BLaER1 (cell line): ENCODE data around the gene METTL24.
"Not testable (repeated sequence)": the region's sequence is repeated elsewhere in the genome, so short reads cannot be mapped to it uniquely, and the experiment has no call there.

ENCODE experiments used
- H3K27ac ChIP-seq: shearing (Covaris generic); formaldehyde crosslinking; 2 replicates; pipeline ENCODE4 v1.8.1; 2022
- H3K27me3 ChIP-seq: shearing (Covaris generic); formaldehyde crosslinking; 2 replicates; pipeline ENCODE4 v1.8.1; 2022
- H3K36me3 ChIP-seq: shearing (Covaris generic); formaldehyde crosslinking; 2 replicates; pipeline ENCODE4 v1.8.1; 2022
- H3K4me1 ChIP-seq: shearing (Covaris generic); formaldehyde crosslinking; 2 replicates; pipeline ENCODE4 v1.8.1; 2022
- H3K4me2 ChIP-seq: shearing (Covaris generic); formaldehyde crosslinking; 2 replicates; pipeline ENCODE4 v1.8.1; 2022
- H3K4me3 ChIP-seq: shearing (Covaris generic); formaldehyde crosslinking; 2 replicates; pipeline ENCODE4 v1.8.1; 2022
- H3K9ac ChIP-seq: shearing (Covaris generic); formaldehyde crosslinking; 2 replicates; pipeline ENCODE4 v1.8.1; 2022
- H3K9me3 ChIP-seq: shearing (Covaris generic); formaldehyde crosslinking; 2 replicates; pipeline ENCODE4 v1.8.1; 2022
- H4K20me1 ChIP-seq: shearing (Covaris generic); formaldehyde crosslinking; 2 replicates; pipeline ENCODE4 v1.8.1; 2022
- Cebpa-rat ChIP-seq: shearing (Covaris generic); IDR thresholded peaks from 2 replicates; pipeline ENCODE4 v1.8.1; 2022

METTL24 gene

DNA sequence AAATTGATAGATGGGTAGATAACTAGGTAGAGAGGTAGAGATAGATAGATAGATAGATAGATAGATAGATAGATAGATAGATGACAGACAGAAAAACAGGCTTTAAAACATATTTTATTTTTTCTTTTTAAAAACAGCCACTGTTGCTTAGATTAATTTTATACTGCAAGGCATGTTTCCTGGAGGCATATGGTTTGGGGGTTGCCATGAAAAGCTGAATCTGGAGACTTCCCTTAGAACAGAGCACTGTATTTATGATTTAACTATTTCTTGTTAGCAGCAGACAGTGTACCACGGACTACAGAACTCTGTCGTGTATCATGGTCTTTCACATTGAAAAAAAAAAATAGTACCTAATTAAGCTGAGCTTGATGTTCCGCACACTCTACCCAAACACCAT, 38.8 kb downstream of the METTL24 start:
- H3K36me3 ChIP-seq, result no peaks in the 10 kb centered on the region
- H3K9me3 ChIP-seq, result no peaks in the 10 kb centered on the region
- no peak overlapping the region for H3K27ac ChIP-seq
- H3K9ac ChIP-seq, result no peak overlapping the region
- no peak for TF ChIP-seq Cebpa-rat
- H3K4me3 ChIP-seq, result no peak overlapping the region
- no peak overlapping the region for H3K4me2 ChIP-seq
- H4K20me1 ChIP-seq, result no peaks in the 10 kb centered on the region
- H3K4me1 ChIP-seq, result peaks cover 24% of the 10 kb centered on the region
- no peaks in the 10 kb centered on the region for H3K27me3 ChIP-seq

DNA sequence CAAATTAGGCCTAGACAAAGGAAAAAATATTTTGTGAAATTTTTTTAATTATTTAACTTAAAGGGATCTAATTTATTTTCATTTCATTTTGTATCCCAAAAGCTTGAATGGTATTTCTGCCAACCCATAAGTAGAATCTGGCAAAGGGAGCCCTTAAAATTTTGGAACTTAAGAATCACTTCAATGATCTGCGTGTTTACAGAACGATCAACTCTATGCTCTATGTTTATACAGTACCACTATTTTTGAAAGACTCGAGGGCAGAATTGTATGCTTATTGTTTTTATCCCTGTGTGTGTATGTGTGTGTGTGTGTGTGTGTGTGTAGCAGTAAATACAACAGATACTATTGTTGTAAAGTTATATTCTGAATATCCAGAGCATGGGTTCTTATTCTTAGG, 39.2 kb downstream of the METTL24 start:
- H3K27ac ChIP-seq, result no peak overlapping the region
- TF ChIP-seq Cebpa-rat, result no peak
- no peak overlapping the region for H3K4me2 ChIP-seq

DNA sequence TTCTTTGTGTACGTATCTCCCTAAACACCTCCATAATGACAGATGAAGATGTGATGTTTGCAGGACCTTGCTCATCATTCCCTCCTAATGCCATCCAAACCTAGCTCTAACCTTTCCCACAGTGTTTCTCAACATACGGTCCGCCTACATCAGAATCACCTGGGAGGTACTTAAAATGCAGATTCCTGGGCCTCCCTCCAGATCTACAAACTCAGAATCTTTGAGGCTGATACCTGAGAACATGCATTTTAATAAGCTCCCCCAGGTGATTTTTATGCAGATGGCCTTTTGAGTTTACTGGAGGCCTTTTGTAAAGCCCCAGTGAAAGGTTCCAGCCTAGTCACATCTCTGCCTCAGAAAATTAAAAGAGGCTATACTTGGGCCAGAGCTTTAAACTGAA, 40.5 kb downstream of the METTL24 start:
- Histone ChIP-seq H3K27me3 (no peaks in the 10 kb centered on the region), H3K4me2 (no peak overlapping the region), H3K36me3 (no peaks in the 10 kb centered on the region), H3K4me1 (peaks cover 12% of the 10 kb centered on the region), H4K20me1 (no peaks in the 10 kb centered on the region), H3K4me3 (no peak overlapping the region), H3K9me3 (no peaks in the 10 kb centered on the region), H3K9ac (no peak overlapping the region), H3K27ac (no peak overlapping the region)
- no peak for TF ChIP-seq Cebpa-rat

More for the DNA sequence above, 39.2 kb downstream of the METTL24 start:
- Histone ChIP-seq H3K36me3 (no peaks in the 10 kb centered on the region), H3K9me3 (no peaks in the 10 kb centered on the region), H3K27me3 (no peaks in the 10 kb centered on the region), H4K20me1 (no peaks in the 10 kb centered on the region), H3K4me1 (peaks cover 24% of the 10 kb centered on the region), H3K4me3 (no peak overlapping the region), H3K9ac (no peak overlapping the region)

DNA sequence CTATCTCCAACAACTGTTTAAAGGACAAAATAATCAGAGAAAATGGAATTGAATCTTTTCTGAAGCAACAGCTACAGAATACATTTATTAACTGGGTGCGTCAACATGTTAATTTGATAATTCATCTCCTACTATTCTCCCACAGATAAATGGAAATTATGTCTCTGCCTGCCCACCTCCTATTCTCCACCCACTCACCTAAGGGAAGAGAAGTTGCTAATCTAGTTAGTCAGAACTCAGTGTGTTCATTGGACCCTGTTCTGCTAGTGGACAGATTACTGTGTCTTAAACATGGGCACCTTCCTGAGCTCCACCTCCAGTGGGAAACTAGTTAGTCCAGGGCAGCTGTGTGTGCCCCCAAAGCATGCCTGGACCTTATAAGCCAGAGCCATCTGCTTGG, 41.0 kb downstream of the METTL24 start:
- no peak overlapping the region for H3K9ac ChIP-seq
- TF ChIP-seq Cebpa-rat, result no peak
- no peak overlapping the region for H3K4me2 ChIP-seq
- peaks cover 7% of the 10 kb centered on the region for H3K4me1 ChIP-seq
- no peak overlapping the region for H3K4me3 ChIP-seq
- no peaks in the 10 kb centered on the region for H3K27me3 ChIP-seq
- H3K27ac ChIP-seq, result no peak overlapping the region
- no peaks in the 10 kb centered on the region for H3K36me3 ChIP-seq
- H3K9me3 ChIP-seq, result no peaks in the 10 kb centered on the region
- no peaks in the 10 kb centered on the region for H4K20me1 ChIP-seq

DNA sequence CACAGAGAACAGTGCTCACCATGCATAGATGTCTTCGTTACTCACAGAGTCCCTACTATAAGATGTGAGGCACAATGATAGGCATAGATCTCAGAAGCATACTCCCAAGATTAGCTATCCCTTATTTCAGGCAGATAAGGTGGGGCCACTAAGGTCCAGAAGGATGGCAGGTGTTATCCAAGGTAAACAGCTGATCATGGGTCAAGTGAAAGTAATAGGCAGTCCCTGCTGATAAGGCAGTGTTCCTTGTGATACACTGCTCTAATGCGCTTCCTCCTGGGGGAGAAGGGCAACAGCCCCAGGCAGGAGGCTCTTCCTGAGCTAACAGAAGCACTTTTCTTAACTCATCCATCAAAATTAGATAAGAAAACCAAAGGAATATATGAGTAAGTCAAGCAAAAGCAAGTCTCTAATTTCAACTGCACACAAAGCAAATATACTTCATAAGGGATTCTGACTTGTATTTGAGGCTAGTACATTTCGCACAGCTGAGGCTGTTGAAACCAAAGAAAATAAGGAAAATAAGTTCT, 42.2 kb downstream of the METTL24 start:
- Histone ChIP-seq H3K9ac (no peak overlapping the region), H3K36me3 (no peaks in the 10 kb centered on the region), H3K4me2 (no peak overlapping the region), H4K20me1 (no peaks in the 10 kb centered on the region), H3K4me3 (no peak overlapping the region), H3K27ac (no peak overlapping the region), H3K4me1 (no peaks in the 10 kb centered on the region), H3K9me3 (no peaks in the 10 kb centered on the region), H3K27me3 (no peaks in the 10 kb centered on the region)
- no peak for TF ChIP-seq Cebpa-rat

DNA sequence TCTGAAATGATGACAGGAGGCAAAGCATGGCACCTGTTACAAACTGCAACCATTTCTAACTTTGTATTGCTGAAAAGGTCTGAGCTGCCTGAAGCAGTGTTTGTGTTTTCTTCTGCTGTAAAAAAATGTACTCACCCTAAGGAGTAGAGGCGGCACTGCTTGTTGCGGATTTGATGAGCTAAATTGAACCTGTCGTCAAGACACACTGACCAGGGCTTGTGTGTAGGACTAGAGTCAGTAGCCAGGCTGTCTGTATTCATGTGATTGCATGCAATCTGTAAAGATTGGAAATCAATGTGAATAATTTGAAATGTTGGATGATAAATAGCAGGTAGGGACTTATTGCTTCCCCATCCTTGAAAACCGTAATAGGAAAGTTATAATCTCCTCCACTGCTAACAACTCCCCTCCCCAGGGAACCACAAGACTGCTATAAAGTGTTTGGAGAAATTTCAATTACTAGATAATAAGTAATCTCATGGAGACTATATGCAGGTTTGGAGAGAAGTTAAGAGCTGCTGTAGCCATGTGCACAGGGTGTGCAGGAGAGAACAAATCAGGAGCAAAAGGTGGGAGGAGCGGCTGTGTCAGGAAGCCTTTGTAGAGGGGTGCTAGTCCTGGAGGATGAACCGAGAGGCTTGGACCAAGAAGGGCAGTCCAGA, 42.8 kb downstream of the METTL24 start:
- Histone ChIP-seq H3K4me1 (no peaks in the 10 kb centered on the region), H3K36me3 (no peaks in the 10 kb centered on the region), H3K27me3 (no peaks in the 10 kb centered on the region), H4K20me1 (no peaks in the 10 kb centered on the region), H3K9ac (no peak overlapping the region), H3K4me3 (no peak overlapping the region), H3K4me2 (no peak overlapping the region), H3K27ac (no peak overlapping the region), H3K9me3 (no peaks in the 10 kb centered on the region)
- TF ChIP-seq Cebpa-rat, result no peak

DNA sequence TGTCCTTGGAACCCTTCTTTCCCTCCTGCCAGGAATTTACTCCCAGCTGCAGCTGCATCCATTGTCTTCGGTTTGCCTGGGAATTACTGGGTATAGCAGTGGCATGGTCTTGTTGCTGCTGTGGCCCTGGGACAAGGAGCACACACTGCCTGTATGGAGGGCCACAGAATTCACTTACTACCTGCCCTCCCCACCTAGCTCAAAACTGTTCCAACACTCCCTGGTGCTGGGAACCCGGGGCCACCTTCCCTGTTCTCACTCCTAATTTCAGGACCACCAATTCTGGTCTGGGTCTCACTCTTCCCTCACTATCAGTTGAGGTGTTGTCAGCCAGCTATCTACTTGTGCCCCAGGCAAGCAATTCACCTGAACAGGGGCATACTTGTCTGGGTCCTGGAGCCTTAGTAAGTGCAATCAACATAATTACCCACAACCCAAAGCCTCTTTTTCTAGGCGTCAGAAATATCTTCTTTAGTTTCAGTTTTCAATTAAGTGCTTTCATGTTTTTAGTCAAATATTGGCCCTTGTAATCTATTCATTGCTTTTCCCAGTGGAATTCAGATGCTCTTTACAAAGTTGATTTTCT, 47.2 kb downstream of the METTL24 start:
- Histone ChIP-seq H3K4me2 (no peak overlapping the region), H3K27me3 (no peaks in the 10 kb centered on the region), H3K4me1 (no peaks in the 10 kb centered on the region)

DNA sequence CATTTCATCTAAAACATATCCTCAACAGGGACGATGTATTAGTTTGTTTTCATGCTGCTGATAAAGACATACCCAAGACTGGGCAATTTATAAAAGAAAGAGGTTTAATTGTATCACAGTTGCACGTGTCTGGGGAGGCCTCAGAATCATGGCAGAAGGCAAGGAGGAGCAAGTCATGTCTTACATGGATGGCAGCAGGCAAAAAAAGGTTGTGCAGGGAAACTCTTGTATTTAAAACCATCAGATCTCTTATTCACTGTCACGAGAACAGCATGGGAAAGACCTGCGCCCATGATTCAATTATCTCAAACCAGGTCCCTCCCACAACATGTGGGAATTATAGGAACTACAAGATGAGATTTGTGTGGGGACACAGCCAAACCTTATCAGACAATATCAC, 48.7 kb downstream of the METTL24 start:
- peaks cover 14% of the 10 kb centered on the region for H3K9me3 ChIP-seq
- H3K4me2 ChIP-seq, H3K27ac ChIP-seq, H3K36me3 ChIP-seq, H3K9ac ChIP-seq, H3K4me3 ChIP-seq, H4K20me1 ChIP-seq, H3K4me1 ChIP-seq, H3K27me3 ChIP-seq: not testable (repeated sequence)

More for the DNA sequence above, 47.2 kb downstream of the METTL24 start:
- Histone ChIP-seq H3K36me3 (no peaks in the 10 kb centered on the region), H3K9me3 (peaks cover 14% of the 10 kb centered on the region), H4K20me1 (no peaks in the 10 kb centered on the region), H3K27ac (no peak overlapping the region), H3K9ac (no peak overlapping the region), H3K4me3 (no peak overlapping the region)
- no peak for TF ChIP-seq Cebpa-rat

DNA sequence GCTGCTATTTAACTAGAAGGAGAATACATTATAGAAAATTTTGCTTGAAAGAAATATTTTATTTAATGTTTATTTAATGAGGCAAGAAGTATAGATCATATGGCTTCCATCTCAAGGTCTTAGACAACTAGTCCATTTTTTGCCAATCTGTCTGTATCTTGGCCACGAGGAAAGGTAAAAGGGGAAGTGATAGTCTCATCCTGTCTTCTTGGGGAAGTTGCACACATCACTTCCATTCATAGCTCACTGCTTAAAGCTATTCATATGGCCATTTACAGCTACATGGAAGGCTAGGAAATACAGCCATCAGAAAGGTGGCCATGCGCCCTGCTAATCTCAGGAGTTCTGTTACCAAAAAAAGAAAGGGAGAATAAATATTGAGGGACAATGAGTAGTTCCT, 50.8 kb downstream of the METTL24 start:
- H3K4me1 ChIP-seq, result no peaks in the 10 kb centered on the region
- H3K4me2 ChIP-seq, result no peak overlapping the region

DNA sequence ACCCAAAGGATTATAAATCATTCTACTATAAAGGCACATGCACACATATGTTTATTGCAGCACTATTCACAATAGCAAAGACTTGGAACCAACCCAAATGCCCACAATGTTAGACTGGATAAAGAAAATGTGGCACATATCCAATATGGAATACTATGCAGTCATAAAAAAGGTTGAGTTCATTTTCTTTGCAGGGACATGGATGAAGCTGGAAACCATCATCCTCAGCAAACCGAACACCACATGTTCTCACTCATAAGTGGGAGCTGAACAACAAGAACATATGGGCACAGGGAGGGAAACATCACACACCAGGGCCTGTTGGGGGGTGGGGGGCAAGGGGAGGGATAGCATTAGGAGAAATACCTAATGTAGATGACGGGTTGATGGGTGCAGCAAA, 52.3 kb downstream of the METTL24 start:
- not testable (repeated sequence) for H3K27me3 ChIP-seq, H4K20me1 ChIP-seq, H3K4me1 ChIP-seq, H3K9ac ChIP-seq, H3K4me2 ChIP-seq, H3K36me3 ChIP-seq, H3K27ac ChIP-seq, H3K4me3 ChIP-seq
- H3K9me3 ChIP-seq, result peaks cover 14% of the 10 kb centered on the region

More for the DNA sequence above, 50.8 kb downstream of the METTL24 start:
- H4K20me1 ChIP-seq, result no peaks in the 10 kb centered on the region
- H3K9ac ChIP-seq, result no peak overlapping the region
- TF ChIP-seq Cebpa-rat, result no peak
- peaks cover 14% of the 10 kb centered on the region for H3K9me3 ChIP-seq
- H3K27ac ChIP-seq, result no peak overlapping the region
- H3K36me3 ChIP-seq, result no peaks in the 10 kb centered on the region
- H3K27me3 ChIP-seq, result no peaks in the 10 kb centered on the region
- H3K4me3 ChIP-seq, result no peak overlapping the region

DNA sequence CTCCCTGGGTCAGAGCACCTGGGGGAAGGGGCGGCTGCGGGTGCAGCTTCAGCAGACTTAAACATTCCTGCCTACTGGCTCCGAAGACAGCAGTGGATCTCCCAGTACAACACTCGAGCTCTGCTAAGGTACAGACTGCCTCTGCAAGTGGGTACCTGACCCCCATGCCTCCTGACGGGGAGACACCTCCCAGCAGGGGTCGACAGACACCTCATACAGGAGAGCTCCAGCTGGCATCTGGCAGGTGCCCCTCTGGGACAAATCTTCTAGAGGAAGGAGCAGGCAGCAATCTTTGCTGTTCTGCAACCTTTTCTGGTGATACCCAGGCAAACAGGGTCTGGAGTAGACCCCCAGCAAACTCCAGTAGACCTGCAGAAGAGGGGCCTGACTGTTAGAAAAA, 54.5 kb downstream of the METTL24 start:
- not testable (repeated sequence) for H3K4me1 ChIP-seq, H4K20me1 ChIP-seq, H3K4me2 ChIP-seq, H3K9ac ChIP-seq, H3K9me3 ChIP-seq, H3K27ac ChIP-seq, H3K36me3 ChIP-seq, H3K4me3 ChIP-seq, H3K27me3 ChIP-seq
